Activated T-cell treated with anti-CD3 and anti-CD28 coated beads for 48 hours (primary cell): ENCODE data around the gene CYP2W1.
A peak's percentile ranks its signal among the peaks of the same experiment; 100 is the strongest.
"Not testable (repeated sequence)": the region's sequence is repeated elsewhere in the genome, so short reads cannot be mapped to it uniquely, and the experiment has no call there.

Source experiments
- DNase-seq: peaks from one replicate; pipeline ENCODE4 v3.0.0-alpha.2; 2020; ENCODE audit warnings: low read depth

Gene CYP2W1

DNA sequence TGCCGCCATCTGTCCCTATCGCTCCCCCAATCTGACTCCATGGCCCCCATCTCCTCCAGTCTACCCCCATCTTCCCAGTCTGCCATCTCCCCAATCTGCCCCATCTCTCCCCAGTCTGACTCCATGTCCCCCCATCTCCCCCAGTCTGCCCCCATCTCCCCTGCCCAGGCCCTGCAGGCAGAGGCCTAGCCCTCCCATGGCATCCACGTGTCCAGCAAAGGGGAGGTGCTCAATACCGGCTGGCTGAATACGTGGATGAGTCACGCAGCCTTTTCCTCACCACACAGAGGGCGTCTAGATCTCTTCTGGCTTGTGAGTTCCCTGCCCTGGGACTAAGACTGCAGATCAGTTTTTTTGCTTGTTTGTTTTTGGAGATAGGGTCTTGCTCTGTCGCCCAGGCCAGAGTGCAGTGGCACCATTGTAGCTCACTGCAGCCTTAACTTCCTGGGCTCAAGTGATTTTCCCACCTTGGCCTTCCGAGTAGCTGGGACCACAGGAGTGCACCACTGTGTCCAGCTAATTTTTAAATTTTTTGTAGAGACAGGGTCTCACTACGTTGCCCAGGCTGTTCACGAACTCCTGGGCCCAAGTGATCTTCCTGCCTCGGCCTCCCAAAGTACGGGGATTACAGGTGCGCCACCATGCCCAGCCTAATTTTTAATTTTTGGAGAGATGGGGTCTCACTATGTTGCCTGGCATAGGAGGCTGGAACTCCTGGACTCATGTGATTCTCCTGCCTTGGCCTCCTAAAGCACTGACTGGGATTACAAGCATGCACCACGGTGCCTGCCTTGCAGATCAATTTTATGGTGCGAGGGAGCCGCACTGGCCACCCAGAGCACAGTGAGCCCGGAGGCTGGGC lies 46.0 kb downstream of the CYP2W1 start:
- peak; percentile 58 for DNase-seq

DNA sequence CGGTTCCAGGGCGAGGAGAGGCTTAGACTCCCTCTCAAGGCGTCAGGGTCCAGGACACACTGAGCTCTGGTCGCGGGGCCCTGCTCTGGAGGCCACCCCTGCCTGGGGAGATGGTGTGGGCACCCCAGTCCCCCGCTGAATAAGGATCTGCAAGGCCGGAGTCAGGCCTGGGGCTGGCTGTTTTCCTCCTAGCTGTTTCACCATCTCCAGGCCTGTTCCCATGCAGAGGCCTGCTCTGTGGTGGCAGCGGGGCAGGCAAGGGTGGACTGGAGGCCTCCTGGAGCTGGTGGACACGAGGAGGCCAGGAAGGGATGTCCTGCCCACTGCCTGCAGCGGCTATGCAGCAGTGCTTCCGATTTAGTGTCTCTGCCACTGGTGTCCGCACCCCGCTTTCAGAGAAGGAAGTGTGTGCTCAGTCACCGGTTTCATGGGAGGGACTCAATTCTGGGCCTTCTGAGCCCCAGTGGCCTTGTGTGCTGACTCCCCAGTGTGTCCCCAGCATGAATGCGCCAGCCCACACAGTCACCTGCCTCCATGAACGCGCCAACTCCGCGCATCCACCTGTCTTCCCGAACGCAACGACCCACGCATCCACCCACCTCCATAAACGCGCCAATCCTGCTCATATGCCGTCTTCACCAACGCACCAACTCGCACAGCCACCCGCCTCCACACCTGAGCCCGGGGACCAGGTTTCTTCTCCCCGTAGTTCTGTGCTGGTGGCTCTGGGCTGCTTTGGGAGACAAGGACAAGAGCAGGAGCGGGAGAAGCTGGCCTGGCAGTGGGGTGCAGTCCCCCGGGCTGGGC lies 46.9 kb downstream of the CYP2W1 start:
- no peak for DNase-seq

DNA sequence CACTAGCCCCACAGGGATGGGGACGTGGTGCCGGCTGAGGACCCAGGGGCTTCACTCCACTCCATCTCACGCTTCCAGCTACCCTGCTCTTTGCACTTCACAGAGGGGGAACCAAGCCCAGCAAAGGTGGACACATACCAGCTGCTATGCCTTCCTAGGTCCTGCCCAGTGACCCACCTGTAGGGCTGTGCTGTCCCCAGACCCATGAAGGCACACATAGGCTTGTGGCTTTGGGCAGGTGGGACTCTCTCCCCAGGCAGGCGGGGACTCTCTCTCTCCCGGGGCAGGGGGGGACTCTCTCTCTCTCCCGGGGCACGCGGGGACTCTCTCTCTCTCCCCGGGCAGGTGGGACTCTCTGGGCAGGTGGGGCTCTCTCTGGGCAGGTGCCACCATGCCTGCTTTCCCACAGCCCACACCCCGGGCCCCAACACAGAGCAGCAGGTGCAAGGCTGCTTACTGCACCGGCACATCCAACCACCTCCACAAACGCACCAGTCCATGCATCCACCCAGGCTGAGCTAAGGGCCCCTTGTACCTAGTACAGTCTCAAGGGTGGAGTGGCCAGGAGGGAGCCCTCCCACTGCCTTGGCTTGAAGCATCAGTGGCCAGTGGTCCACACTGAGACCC lies 47.6 kb downstream of the CYP2W1 start:
- no peak for DNase-seq

DNA sequence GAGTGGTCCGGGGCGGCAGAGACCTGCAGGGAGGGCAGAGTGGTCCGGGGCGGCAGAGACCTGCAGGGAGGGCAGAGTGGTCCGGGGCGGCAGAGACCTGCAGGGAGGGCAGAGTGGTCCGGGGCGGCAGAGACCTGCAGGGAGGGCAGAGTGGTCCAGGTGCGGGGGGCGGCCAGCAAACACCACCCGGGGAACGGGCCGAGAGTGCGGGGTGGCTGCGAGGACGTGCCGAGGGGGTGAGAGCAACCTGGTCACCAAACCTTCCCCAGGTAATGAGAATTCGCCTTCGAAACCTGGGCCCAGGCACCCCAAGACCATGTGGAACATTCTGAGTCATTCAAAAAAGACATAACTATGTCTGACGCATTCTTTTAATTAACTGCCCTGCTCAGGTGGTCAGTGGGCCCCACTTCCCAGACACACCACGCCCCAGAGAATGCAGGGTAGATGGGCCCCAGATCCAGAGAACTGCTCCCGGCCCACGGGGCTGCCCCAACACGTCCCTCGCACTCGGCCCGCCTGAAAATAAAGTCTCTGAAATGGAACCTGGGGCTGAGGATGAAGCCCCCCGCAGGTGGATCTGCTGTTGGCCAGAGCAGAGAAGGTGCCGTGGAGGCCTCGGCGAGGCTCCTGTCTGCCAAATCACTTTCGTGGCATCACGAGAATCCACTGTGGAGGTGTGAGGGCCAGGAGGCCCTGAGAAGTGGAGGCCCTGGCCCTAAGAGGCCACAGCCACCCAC lies 48.9 kb downstream of the CYP2W1 start:
- DNase-seq: no peak

DNA sequence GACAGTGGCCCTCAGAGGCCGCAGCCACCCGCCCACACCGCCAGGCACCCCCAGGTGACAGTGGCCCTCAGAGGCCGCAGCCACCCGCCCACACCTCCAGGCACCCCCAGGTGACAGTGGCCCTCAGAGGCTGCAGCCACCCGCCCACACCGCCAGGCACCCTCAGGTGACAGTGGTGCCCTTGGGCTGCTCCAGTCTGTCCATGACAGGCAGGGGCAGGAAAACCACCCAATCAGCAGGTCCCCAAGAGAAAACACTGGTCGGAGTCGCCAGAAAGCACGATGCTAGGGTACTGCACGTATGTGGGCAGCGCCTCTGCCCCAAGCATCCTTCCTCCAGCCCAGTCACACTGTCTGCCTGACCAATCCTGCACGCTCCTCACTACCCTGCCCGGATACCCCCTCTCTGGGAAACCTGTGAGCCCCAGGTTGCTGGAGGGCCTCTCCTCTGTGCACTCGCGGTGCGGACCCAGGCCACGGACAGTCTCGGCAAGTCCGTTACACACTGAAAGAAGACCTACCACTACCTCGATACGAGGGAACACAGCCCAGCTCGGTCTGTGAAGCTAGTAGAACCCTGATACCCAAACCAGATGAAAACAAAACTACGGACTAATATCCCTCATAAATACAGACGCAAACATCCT lies 49.7 kb downstream of the CYP2W1 start:
- no peak for DNase-seq

DNA sequence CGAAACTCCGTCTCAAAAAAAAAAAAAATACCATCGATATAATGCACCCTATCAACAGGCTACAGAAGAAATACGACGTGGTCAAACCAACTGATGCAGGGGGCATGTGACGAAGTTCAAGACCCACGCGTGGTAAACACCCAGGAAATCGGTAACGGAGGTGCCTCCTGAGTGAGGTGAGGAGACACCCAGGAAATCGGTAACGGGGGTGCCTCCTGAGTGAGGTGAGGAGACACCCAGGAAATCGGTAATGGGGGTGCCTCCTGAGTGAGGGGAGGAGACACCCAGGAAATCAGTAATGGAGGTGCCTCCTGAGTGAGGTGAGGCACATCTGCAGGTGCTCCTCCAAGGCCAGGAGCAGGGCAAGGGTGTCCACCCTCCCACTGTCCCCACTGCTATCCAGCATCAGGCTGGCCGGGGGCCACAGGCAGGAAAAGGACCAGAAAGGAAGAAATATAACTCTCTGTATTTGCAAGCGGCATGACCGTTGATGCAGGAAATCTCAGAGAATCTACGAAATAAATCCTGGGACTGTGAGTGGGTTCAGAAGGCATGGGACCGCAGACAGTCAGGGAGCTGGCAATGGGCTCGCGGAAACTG lies 50.7 kb downstream of the CYP2W1 start:
- no peak for DNase-seq

DNA sequence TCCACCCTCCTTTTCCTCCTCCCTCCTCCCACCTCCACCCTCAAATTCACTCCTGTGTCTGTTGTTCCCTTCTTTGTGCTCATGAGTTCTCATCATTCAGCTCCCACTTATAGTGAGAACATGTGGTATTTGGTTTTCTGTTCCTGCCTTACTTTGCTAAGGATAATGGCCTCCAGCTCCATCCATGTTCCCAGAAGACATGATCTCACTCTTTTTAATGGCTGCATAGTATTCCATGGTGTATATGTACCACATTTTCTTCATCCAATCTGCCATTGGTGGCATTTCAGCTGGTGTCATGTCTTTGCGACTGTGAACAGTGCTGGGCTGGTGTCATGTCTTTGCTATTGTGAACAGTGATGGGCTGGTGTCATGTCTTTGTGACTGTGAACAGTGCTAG lies 51.8 kb downstream of the CYP2W1 start:
- not testable (repeated sequence) for DNase-seq

DNA sequence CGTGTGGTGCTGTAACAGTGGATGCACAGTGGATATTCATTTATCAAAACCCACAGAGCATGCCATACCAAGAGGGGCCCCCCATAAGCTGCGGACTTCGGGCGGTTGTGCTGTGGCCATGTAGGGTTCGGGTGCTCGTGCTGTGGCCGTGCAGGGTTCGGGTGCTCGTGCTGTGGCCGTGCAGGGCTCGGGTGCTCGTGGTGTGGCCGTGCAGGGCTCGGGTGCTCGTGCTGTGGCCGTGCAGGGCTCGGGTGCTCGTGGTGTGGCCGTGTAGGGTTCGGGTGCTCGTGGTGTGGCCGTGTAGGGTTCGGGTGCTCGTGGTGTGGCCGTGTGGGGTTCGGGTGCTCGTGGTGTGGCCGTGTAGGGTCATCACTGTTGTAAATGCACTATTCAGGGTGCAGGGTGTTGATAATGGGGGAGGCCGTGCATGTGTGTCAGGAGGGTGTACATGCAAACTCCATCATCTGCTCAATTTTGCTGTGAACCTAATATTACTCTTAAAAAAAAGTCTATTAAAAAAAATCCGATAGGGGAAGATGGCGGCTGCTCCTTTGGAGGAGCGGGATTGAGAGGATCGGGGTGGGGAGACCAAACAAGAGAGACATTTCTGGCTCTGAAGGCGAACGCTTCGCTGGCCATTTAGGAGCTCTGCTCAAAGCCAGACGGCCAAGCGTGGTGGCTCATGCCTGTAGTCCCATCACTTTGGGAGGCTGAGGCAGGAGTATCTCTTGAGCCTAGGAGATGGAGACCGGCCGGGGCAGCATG lies 53.4 kb downstream of the CYP2W1 start:
- DNase-seq: not testable (repeated sequence)
